GM18870 (cell line): ENCODE data around the gene HSP90AA1.
"Not testable (repeated sequence)": the region's sequence is repeated elsewhere in the genome, so short reads cannot be mapped to it uniquely, and the experiment has no call there.

ENCODE experiments used
- ATAC-seq: cut with Tn5 transposase; IDR thresholded peaks from one replicate; pipeline ENCODE4 v1.9.1; 2021; ENCODE audit warnings: moderate library complexity; ENCODE audit not compliant: unreplicated experiment

The HSP90AA1 gene

DNA sequence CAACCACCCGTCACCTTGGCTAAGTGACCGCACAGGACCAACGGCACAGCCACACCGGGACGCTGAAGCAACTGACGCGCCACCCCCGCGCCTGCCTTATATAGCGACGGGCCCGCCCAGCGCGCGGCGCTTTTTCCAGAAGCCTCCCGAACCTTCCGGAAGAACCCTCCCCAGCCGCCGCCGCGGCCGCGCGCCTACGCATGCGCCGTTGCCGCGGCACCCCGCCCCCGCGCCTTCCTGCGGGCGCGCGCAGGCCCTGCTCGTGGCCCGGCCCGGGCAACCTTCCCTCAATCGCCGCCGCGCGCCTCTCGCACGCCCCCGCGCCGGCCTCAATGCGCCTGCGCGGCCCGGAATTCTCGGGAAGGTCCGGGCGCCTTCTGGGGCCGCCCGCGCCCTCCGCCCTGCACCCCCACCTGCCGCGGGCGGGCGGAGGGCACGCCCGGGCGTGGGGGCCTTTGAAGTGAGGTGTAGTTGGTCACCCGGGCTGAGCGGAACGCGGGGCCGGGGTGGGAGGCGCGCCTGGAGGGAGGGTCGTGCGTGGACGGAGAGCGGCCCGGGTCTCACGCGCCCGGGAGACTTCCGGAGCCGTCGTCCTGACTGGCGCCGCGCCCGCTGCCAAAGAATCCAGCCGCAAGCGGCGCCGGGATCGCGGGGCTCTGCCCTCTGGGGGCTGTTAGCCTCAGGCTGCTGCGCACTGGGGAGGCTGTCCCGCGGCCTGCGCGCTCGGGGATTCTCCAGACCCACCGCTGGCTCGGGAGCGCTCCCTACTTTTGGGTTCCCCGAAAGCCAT lies at the start of gene HSP90AA1:
TSS of gene HSP90AA1 (minus strand) at position 73 of the 790 bp plus-strand sequence. CDS start 666 bp downstream, outside the sequence.
- peak; percentile 56 for ATAC-seq

- ATAC-seq: not testable (repeated sequence)
These were observed 48.6 kb upstream of the HSP90AA1 start for GRCh38 chr14:102135456-102135855.

DNA sequence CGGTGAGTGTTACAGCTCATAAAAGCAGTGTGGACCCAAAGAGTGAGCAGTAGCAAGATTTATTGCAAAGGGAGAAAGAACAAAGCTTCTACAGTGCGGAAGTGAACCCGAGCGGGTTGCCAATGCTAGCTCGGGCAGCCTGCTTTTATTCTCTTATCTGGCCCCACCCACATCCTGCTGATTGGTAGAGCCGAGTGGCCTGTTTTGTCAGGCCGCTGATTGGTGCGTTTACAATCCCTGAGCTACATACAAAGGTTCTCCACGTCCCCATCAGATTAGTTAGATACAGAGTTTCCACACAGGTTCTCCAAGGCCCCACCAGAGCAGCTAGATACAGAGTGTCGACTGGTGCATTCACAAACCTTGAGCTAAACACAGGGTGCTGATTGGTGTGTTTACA lies 47.9 kb upstream of the HSP90AA1 start:
- ATAC-seq: not testable (repeated sequence)

DNA sequence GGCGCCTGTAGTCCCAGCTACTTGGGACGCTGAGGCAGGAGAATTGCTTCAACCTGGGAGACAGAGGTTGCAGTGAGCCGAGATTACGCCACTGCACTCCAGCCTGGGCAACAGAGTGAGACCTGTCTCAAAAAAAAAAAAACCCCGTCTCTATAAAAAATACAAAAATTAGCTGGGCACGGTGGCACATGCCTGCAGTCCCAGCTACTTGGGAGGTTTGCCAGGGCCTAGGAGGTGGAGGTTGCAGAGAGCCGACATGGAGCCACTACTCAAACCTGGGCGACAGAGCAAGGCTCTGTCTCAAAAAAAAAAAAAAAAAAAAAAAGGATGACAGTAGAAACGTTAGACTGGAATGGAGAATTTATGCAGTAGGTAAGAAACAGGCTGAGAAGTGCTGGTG lies 47.2 kb upstream of the HSP90AA1 start:
- not testable (repeated sequence) for ATAC-seq

DNA sequence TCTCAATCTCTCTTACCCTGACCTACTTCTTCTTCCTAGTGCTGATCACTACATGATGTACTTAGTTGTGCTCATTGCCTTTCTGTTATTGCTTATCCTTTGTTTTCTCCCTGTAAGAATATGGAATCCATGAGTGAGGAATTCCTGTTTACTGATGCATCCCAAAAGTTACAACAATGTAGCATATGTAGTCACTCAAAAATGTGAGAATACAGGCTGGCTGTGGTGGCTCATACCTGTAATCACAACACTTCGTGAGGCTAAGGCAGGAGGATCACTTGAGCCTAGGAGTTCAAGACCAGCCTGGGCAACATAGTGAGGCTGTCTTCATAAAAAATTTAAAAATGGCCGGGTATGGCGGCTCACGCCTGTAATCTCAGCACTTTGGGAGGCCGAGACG lies 44.9 kb upstream of the HSP90AA1 start:
- no peak for ATAC-seq

- ATAC-seq: no peak
These were observed 40.1 kb upstream of the HSP90AA1 start for GRCh38 chr14:102126807-102127455.

- ATAC-seq: no peak
These were observed 38.7 kb upstream of the HSP90AA1 start for GRCh38 chr14:102125546-102125945.

- ATAC-seq: no peak
These were observed 37.6 kb upstream of the HSP90AA1 start for GRCh38 chr14:102124419-102124818.

GRCh38 chr14:102121567-102121966 lies 34.7 kb upstream of the HSP90AA1 start:
- ATAC-seq: no peak

DNA sequence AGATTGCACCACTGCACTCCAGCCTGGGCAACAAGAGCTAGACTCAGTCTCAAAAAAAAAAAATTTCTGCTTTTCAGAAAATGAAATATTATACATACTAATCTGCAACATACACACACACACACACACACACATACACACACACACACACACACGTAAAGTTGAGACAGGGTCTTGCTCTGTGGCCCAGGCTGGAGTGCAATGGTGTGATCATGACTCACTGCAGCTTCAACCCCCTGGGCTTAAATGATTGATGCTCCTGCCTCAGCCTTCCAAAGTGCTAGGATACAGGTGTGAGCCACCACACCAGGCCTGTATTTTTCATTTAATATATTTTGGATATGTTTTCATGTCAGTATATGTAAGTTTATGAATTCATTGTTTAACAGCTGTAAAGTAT lies 34.0 kb upstream of the HSP90AA1 start:
- no peak for ATAC-seq

GRCh38 chr14:102117852-102118251 lies 31.0 kb upstream of the HSP90AA1 start:
- ATAC-seq: no peak

DNA sequence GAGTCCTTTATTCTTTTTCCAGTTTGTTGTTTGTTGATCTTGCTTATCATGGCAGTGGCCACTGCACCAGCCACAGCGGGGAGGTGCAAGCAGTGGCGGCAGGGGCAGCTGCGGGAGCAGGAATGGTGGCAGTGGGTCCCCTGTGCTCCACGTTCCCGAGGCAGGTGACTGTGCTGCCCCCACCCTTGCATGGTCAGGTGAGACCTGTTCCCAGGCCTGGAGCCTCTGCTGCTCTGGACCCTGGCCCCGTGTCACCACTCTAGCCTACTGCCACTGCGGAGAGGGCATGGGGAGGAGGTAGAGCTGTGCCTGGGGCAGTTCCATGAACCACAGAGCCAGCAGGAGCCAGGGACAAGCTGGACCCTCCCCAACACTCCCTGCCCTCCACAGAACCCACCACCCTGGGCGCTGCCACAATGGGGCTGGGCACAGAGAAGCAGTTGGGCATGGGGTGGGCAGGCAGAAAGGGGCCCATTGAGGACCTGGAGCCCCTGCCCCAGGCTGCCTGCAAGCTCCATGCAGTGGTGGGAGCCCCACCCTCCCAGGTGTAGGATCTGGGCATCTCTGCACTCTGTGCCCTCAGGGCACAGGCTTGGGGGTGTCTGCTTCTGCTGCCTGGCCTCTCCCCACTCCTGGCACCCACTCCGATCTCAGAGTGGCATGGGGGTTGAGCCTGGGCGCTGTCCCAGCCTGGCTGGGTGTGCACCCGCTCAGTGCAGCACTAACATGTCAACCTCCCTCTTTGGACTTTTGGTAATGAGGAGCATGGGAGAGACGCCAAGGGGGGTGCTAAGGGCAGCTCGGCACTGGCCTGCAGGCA lies 29.7 kb upstream of the HSP90AA1 start:
- no peak for ATAC-seq

DNA sequence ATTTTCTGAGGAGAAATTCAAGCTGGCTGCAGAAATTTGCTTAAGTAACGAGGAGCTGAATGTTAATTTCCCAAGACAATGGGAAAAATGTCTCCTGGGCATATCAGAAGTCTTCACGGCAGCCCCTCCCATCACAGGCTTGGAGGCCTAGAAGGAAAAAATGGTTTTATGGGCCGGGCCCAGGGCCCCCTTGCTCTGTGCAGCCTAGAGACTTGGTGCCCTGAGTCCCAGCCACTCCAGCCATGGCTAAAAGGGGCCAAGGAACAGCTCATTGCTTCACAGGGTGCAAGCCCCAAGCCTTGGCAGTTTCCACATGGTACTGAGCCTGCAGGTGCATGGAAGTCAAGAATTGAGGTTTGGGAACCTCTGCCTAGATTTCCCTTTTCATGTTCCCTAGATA lies 24.3 kb upstream of the HSP90AA1 start:
- no peak for ATAC-seq

DNA sequence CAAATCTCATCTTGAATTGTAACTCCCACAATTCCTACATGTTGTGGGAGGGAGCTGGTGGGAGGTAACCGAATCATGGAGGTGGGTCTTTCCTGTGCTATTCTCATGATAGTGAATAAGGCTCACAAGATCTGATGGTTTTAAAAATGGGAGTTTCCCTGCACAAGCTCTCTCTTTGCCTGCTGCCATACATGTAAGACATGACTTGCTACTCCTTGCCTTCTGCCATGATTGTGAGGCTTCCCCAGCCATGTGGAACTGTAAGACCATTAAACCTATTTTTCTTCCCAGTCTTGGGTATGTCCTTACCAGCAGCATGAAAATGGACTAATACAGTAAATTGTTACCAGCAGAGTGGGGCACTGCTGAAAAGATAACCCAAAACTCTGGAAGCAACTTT lies 22.5 kb upstream of the HSP90AA1 start:
- ATAC-seq: not testable (repeated sequence)

DNA sequence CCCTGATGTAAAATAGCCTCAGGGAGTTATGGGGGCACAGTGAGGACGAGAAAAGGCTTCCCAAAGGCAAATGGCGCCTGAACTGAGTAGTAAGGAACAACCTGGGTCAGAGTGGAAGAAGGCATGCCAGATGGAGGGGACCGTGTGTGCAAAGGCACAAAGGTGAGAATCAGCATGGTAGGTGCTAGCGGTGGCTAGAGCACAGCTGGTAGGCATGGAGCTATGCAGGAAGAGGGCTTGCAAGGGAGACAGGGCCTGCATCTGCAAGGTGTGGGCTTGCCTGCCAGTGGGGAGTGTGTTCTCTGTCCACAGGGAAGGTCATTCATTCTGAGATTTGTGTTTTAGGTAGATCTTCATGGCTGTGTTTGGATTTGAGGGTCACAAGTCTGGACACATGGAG lies 18.5 kb upstream of the HSP90AA1 start:
- ATAC-seq: no peak

DNA sequence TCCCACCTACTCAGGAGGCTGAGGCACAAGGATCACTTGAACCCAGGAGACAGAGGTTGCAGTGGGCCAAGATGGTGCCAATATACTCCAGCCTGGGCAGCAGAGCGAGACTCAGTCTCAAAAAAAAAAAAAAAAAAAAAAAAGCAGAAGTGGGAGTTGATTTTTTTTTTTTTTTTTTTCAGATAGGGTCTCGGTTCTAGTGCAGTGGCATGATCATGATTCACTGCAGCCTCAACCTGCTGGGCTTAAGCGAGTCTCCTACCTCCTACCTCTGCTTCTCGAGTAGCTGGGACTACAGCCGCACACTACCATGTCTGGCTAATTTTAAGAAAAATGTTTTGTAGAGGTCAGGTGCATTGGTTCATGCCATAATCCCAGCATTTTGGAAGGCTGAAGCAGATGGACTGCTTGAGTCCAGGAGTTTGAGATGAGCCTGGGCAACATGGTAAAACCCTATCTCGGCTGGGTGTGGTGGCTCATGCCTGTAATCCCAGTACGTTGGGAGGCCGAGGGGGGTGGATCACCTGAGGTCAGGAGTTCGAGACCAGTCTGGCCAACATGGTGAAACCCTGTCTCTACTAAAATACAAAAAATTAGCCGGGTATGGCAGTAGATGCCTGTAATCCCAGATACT lies 16.3 kb upstream of the HSP90AA1 start:
- ATAC-seq: no peak

- no peak for ATAC-seq
These were observed 10.7 kb upstream of the HSP90AA1 start for GRCh38 chr14:102097441-102098135.

GRCh38 chr14:102096569-102097188 lies 9.8 kb upstream of the HSP90AA1 start:
- no peak for ATAC-seq

DNA sequence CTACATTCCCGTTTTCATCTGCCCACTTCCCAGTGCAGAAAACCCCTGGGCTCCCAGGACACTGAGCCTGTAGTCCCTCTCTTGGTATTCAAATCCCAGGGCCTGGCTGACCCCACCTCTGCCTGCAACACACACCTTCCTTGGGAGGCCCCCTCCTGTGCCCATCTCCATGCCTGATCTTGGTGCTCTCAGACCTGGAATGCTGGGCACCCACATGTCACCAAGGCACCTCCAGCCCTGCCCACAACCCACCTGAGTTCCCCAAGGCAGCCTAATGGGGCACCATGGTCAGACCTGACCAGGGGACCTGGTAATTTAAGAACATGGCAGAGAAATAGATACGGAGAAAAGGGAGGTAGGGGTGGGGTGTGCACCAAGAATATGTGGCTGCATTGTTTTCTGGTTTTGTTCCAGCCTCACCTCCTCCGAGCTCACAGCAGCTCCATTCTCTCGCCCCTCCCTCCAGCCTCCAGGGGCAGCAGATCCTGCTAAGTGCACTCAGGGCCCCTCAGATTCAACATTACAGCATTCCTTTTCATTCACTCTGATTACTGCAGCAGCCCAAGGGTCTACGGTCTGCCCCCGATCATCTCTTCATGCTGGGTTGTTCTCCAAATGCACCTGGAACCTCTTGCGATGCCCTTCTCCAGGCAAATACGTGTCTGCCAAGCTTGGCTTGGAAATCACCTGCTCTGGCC lies 9.2 kb upstream of the HSP90AA1 start:
- no peak for ATAC-seq
